Measurements from ENCODE around the gene ZNF524. TPM values are rescaled to one million over a fixed set of nuclear protein-coding genes. Genes with fewer than 3 reads are reported as not detected.

Gene ZNF524
- polyA plus RNA-seq, 1 of the 3 experiments (the other 2 are of a cell fraction): 7.3 TPM

- TF ChIP-seq FOSL2 (IDR thresholded peaks at IDR 0.05; ENCODE audit: borderline replicate concordance, low read depth): no peak
- no peak for TF ChIP-seq GATA2 (CRISPR knock-in tag; IDR thresholded peaks at IDR 0.05)
- TF ChIP-seq YY1 (IDR thresholded peaks at IDR 0.05; ENCODE audit: low read depth): no peak
These were observed 49.8 kb upstream of the ZNF524 start (continued) for GRCh38 chr19:55550321-55550650.

GRCh38 chr19:55552206-55552605, 47.9 kb upstream of the ZNF524 start:
- ChIA-PET CTCF (no interaction called here), POLR2A (no interaction called here)
- no peak overlapping the region for H3K4me2 ChIP-seq
- H3K27ac ChIP-seq (ENCODE audit: low read depth in 2 of 2, low read length in 1 of 2): no peak overlapping the region
- H3F3A ChIP-seq (replicated peaks; ENCODE audit: insufficient read depth): peaks cover 15% of the 10 kb centered on the region
- no peak overlapping the region for H3K4me3 ChIP-seq (ENCODE audit: low read depth in 2 of 2, low read length in 1 of 2)
- no peak overlapping the region for H2AFZ ChIP-seq (ENCODE audit: low read depth)
- H3K9me3 ChIP-seq: no peaks in the 10 kb centered on the region
- no peaks in the 10 kb centered on the region for H3K9me2 ChIP-seq
- no peak for DNase-seq
- H3K79me2 ChIP-seq (ENCODE audit: insufficient read depth): no peaks in the 10 kb centered on the region
- peaks cover 0 to 21% of the 10 kb centered on the region in 2 experiments; a peak in 3 of 4 replicates for H3K4me1 ChIP-seq (ENCODE audit: control insufficient read depth in 1 of 2, insufficient read depth in 2 of 2, low read depth in 1 of 2, low read length in 1 of 2)
- TF ChIP-seq GABPA (IDR thresholded peaks at IDR 0.05; ENCODE audit: low read depth) (no peak), FOXJ3 (CRISPR knock-in tag; IDR thresholded peaks at IDR 0.05) (no peak), REST (IDR thresholded peaks at IDR 0.05; ENCODE audit: low read depth, low read length) (no peak), YY1 (IDR thresholded peaks at IDR 0.05; ENCODE audit: low read depth) (no peak), MXI1 (IDR thresholded peaks at IDR 0.05; ENCODE audit: low read depth, low read length) (no peak), NRF1 (IDR thresholded peaks at IDR 0.05; ENCODE audit: low read depth, low read length) (no peak), TCF12 (IDR thresholded peaks at IDR 0.05) (no peak)
- H3K36me3 ChIP-seq (replicated peaks in 1 of 2; ENCODE audit: control insufficient read depth in 1 of 2, insufficient read depth in 2 of 2, low read length in 1 of 2): no peaks in the 10 kb centered on the region
- H3K9ac ChIP-seq: no peak overlapping the region
- H3K27me3 ChIP-seq (ENCODE audit: insufficient read depth): no peaks in the 10 kb centered on the region
- WGBS (ENCODE audit: low lambda C conversion rate): 90% methylated on average over 5 of the region's 5 CpGs
- H4K20me1 ChIP-seq (ENCODE audit: insufficient read depth): no peaks in the 10 kb centered on the region

- 84% methylated on average over 13 of the region's 13 CpGs for WGBS (ENCODE audit: low lambda C conversion rate)
- ChIA-PET CTCF (no interaction called here), POLR2A (no interaction called here)
- no peak for DNase-seq
- H3K4me1 ChIP-seq (ENCODE audit: control insufficient read depth in 1 of 2, insufficient read depth in 2 of 2, low read depth in 1 of 2, low read length in 1 of 2): peaks cover 0 to 17% of the 10 kb centered on the region in 2 experiments; a peak in 3 of 4 replicates
- no peaks in the 10 kb centered on the region for H3K9me2 ChIP-seq
- no peaks in the 10 kb centered on the region for H3K27me3 ChIP-seq (ENCODE audit: insufficient read depth)
- H3K4me3 ChIP-seq (ENCODE audit: low read depth in 2 of 2, low read length in 1 of 2): no peak overlapping the region
- no peak overlapping the region for H2AFZ ChIP-seq (ENCODE audit: low read depth)
- no peak overlapping the region for H3K4me2 ChIP-seq
- H3F3A ChIP-seq (replicated peaks; ENCODE audit: insufficient read depth): peaks cover 15% of the 10 kb centered on the region
- H3K9ac ChIP-seq: no peak overlapping the region
- no peak overlapping the region for H3K27ac ChIP-seq (ENCODE audit: low read depth in 2 of 2, low read length in 1 of 2)
- TF ChIP-seq MEF2A (IDR thresholded peaks at IDR 0.05; ENCODE audit: borderline replicate concordance, low read depth) (no peak), TCF12 (IDR thresholded peaks at IDR 0.05) (no peak), ELF1 (IDR thresholded peaks at IDR 0.05) (no peak), MAX (IDR thresholded peaks at IDR 0.05; ENCODE audit: low read depth) (no peak), TAF1 (IDR thresholded peaks at IDR 0.05; ENCODE audit: borderline replicate concordance, low read depth, low read length) (no peak), PBX3 (IDR thresholded peaks at IDR 0.05) (no peak), MXI1 (IDR thresholded peaks at IDR 0.05; ENCODE audit: low read depth, low read length) (no peak), NFIC (IDR thresholded peaks at IDR 0.05; ENCODE audit: borderline replicate concordance) (no peak), YY1 (IDR thresholded peaks at IDR 0.05; ENCODE audit: low read depth) (no peak), RFX5 (IDR thresholded peaks at IDR 0.05; ENCODE audit: low read length) (no peak)
- no peaks in the 10 kb centered on the region for H3K36me3 ChIP-seq (replicated peaks in 1 of 2; ENCODE audit: control insufficient read depth in 1 of 2, insufficient read depth in 2 of 2, low read length in 1 of 2)
- no peaks in the 10 kb centered on the region for H3K79me2 ChIP-seq (ENCODE audit: insufficient read depth)
- H3K9me3 ChIP-seq: no peaks in the 10 kb centered on the region
- H4K20me1 ChIP-seq (ENCODE audit: insufficient read depth): no peaks in the 10 kb centered on the region
These were observed 47.5 kb upstream of the ZNF524 start for GRCh38 chr19:55552620-55553019.
